ENCODE data around the gene SUV39H1.

DNA sequence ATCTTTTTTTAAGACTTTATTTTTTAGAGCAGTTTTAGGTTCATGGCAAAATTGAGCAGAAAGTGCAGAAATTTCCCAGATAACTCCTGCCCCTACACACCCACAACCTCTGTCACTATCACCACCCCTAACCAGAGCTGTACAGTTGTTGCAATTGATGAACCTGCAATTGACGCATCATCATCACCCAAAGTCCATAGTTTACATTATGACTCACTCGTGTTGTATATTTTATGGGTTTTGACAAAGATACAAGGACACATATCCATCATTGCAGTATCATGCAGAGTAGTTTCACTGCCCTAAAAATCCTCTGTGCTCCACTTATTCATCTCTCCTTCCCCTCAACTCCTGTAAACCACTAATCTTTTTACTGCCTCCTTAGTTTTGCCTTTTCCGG lies 47.4 kb upstream of the SUV39H1 start:
- TF ChIP-seq, protein P1, sequence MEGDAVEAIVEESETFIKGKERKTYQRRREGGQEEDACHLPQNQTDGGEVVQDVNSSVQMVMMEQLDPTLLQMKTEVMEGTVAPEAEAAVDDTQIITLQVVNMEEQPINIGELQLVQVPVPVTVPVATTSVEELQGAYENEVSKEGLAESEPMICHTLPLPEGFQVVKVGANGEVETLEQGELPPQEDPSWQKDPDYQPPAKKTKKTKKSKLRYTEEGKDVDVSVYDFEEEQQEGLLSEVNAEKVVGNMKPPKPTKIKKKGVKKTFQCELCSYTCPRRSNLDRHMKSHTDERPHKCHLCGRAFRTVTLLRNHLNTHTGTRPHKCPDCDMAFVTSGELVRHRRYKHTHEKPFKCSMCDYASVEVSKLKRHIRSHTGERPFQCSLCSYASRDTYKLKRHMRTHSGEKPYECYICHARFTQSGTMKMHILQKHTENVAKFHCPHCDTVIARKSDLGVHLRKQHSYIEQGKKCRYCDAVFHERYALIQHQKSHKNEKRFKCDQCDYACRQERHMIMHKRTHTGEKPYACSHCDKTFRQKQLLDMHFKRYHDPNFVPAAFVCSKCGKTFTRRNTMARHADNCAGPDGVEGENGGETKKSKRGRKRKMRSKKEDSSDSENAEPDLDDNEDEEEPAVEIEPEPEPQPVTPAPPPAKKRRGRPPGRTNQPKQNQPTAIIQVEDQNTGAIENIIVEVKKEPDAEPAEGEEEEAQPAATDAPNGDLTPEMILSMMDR (IDR thresholded peaks at IDR 0.05): no peak
- no peak for TF ChIP-seq EZH2phosphoT487 (IDR thresholded peaks at IDR 0.05)
